HG03520 (cell line): ENCODE measurements around the gene EFCAB10.

Experiments used
- ATAC-seq: cut with Tn5 transposase; IDR thresholded peaks from one replicate; pipeline ENCODE4 v1.9.1; 2021; ENCODE audit warnings: mild to moderate bottlenecking, moderate library complexity; ENCODE audit not compliant: unreplicated experiment

EFCAB10 gene, protein sequence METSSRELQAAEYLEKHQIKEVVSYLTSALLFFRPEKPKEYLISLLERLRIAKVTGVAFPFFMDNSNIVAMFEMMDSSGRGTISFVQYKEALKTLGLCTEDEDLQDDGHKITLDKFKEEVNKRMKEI

DNA sequence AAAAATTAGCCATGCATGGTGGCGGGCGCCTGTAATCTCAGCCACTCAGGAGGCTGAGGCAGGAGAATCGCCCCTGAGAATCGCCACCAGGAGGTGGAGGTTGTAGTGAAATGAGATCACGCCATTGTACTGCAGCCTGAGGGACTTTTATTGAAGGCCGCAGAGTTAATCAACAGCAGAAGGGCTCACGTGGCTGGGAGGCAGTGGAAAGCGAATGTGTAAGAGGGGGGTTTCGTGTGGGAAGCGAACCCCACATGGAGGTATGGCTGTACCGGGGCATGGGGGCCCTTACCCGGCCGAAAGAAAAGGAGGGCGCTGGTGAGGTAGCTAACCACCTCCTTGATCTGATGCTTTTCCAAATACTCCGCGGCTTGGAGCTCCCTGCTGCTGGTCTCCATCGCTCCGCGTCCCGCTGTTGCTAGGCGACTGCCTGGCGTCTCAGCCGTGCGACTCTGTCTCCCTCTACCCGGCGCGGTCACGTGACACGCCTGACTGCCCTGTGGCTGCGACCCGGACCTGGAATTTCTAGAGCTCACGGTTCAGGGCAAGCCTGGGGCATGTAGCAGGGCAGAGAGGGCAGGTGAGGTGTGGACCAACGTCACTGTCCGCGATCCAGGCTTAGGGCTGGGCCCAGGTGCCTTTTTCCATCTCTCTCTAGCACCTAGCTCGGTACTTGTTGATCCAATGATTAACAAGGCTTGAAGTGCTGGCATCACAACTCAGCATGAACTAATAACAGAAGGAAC is at the start of gene EFCAB10:
Gene EFCAB10, minus strand, starts transcription at position 428 of the 746 bp plus-strand sequence. Its CDS starts 30 bp downstream, at position 398.
- peak; percentile 83 for ATAC-seq

DNA sequence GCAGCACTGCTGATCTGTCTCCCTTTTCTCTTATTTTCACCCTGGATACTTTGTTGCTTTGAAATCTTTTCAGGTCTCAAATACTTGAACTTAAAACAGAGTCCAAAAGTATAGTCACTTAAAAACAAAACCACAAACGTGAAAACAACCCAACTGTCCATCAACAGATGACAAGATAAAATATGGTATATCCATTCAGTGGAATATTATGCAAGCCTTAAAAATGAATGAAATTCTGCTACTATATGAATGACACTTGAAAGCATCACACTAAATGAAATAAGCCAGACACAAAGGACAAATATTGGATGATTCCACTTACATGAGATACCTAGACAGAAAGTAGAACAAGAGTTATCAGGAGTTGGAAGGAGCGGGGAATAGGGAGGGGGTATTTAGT is 44.7 kb upstream of the EFCAB10 start:
- ATAC-seq, result no peak

DNA sequence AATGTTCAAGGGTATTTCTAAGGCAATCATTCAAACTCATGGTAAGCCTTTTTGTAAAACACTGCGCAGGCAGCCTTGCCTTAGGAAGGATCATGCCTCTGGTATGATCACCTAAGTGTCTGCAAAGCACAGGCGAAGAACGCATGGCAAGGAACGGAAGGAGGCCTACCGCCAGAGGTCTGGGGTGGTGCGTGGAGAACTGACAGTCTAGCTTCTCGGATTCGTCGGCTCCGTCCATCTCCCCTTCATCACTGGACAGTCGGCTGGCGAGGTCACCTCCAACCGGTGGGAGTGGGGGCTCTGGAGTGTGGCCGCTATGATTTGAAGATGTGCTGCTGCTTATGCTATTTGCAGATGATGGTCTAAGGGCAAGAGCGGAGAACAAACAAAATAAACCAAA is 42.6 kb upstream of the EFCAB10 start:
- no peak for ATAC-seq

DNA sequence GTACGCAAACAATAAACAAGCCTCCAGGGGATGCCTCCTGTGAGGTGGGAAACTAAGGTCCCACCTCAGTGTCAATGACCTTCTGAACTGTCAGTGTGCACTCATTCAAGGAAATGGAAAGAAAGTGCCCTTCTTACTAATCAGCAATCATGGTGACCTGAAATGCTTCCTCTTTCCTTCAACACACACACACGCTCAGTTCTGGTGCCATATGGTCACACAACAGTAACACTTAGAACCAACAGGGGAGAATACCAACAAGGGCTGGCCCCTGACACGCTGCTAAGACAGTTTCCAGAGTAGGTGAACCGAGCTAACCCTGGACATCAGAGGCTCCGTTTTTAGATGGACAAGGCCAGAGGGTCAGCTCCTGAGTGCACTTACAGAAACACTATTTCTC is 42.1 kb upstream of the EFCAB10 start:
- no peak for ATAC-seq

DNA sequence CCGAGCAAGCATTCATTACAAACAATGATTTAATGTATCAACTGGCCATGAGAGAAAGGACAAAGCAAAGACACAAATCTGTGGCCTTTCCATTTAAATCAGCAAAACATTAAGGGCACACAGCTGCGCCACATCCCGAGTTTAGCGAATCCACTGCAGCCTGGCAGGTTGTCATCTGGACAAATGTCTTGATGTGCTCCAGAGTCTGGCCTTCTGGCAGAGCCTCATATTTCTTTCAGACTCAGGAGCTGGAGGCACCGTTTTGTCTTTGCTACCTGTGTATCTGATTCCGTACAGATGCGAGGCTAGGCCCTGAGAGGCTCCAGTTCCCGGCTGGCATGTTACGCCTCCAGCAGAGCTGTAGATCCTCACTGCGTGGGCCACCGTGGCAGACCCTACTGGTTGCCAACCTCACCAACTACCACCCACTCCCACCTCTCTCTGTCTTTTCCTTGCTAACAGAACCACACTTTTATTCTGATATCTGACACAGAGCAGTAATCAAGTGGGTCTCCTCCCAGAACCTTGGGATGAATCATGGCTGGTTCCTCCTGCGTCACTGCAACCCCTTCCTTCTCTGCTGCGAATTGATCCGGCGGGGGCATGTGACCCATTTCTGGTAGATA is 40.9 kb upstream of the EFCAB10 start:
- ATAC-seq, result no peak

DNA sequence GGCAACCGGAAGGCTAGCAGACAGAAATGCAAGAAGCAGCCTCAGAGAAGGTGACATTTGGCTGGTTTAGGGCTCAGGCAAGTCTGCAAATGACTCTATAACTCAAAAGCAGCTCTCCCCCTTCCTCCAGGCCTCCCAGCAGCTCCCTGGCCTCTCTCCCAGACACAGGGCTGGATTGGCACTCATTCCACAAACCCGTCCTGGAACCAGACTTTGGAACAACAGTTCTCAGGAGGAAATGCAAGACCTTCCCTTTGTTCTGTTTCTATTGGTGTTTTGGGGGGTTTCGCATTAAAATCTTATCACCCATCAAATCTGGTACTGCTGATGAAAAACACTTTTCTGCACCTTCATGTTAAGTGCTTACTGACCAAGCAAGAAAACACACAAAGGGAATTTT is 40.3 kb upstream of the EFCAB10 start:
- no peak for ATAC-seq

DNA sequence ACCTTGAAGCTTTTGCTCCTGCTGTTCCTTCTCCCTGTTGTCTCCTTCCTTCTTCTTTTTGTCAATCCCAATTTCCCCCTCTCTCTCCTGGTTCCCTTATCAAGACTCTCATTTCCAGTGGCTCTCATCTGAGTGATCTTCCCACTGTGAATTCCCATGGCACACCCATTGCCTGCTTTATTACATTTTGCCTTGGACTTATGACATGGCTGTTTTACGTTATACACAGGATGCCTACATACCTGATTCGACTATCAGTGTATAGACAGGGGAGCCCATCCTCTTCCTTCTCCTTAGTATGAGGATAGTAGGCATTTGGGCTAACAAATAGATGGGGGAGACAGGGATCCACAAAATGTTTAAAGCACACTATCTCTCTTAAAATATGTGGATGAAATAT is 39.9 kb upstream of the EFCAB10 start:
- no peak for ATAC-seq

DNA sequence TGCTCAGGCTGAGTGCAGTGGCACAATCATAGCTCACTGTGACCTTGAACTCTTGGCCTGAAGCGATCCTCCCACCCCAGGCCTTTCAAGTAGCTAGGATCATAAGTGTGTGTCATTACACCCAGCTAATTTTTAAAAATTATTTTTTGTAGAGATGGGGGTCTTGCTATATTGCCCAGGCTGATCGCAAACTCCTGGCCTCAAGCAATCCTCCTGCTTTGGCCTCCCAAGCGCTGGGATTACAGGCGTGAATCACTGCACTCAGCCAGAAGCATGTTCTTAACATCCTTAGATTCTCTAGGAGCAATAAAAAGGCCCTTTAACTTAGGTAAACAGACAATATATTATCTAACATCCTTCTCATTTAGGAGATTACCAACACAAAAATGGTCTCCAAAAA is 38.3 kb upstream of the EFCAB10 start:
- no peak for ATAC-seq

DNA sequence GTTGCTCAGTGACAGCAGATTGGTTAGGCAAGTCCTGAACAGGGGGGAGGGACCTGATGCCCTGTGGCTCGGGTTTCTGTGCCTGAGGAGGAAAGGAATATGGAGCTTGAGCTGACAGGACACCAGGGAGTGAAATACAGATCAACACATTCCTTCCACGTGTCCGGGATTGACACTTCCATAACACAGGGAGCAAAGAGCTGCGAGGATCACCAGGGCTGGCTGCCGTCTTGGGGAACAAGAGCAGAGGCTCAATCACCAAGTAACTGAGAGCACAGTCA is 36.7 kb upstream of the EFCAB10 start:
- ATAC-seq, result no peak

DNA sequence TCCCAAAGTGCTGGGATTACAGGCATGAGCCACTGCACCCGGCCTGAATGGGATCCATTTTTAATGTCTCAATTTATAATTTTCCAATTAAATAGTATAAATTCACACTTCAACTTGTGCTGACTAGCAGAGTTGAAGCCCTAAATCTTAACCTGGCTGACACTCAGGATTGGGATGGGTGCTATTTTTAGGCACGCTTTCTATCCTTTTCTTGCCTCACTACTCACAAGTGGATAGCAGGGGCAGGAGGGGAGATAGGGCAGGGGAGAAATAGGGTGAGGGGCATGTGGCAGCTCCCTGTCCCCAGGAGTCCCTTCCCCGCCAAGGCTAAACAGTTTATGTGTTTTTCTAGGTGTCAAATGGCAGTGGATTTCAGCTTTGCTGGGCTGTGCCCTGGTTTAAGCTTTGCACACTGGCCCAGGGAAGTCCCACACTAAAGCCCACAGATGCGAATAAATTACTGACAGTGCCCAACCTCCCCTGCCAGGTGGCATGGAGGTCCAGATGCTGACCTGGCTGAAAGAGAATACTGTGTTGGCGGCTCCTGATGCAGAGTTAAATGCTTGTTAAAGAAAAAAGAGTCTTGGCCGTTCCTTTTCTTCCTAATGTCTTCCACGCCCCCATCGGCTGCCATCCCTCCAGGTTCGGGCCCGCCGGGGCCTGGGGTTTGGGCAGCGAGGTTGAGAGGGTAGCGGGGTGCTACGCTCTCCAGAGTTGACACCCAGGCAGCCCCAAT is 36.2 kb upstream of the EFCAB10 start:
- ATAC-seq, result no peak

DNA sequence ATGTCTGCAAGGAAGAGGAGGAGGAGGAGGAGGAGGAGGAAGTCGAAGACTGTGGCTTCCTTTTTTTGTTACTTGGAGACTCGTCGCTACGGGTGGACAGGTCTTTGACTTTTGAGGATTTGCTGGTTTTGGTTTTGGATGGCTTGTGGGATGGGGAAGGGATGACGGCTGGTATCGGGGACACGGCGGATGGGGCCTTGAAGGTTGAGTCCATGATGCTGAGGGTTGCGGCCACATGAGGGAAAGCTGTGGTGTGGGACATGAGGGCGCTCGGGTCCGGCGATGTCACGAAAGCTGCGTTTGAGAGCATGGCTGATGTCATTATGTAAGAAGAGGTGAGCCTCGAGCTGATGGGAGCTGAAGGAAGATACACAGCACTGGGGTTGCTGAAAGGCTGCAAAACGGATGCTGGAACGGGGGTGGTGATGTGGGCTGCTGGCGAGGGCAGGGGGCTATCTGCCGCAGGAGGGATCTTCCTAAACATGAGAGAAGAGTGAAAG is 33.1 kb upstream of the EFCAB10 start:
- ATAC-seq, result no peak

DNA sequence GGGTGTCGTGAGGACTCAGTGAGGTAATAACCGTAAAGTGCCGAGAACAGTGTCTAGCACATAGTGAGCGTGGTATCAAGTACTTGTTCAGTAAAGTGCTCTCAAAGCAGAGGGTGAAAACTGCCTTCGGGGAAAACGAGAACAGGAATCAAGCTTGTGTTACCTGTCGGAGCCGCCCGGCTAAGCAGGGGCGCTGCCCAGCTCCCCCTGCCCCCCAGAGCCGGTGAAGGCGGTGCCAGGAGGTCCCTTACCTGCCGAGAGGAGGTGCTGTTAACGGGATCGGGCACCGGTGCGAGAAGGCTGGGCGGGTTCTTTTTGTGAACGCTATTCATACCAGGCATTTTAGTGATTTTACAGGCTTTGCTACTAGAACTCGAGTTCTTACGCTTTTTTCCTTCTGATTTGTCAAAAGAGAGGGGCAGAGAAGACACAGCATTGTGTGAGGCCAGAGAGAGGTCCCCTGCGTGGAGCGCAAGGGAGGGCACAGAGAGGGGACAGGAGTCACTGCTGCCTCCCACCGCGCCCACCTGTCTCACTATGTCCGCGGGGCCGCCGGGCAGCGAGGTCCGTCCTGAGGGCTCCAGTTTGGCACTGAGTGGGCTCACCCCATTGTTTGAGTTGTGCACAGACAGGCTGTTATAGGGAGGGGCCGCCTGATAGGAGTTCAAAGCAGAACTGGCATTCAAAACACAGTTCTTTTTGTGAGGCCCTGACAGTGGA is 32.5 kb upstream of the EFCAB10 start:
- ATAC-seq, result no peak

DNA sequence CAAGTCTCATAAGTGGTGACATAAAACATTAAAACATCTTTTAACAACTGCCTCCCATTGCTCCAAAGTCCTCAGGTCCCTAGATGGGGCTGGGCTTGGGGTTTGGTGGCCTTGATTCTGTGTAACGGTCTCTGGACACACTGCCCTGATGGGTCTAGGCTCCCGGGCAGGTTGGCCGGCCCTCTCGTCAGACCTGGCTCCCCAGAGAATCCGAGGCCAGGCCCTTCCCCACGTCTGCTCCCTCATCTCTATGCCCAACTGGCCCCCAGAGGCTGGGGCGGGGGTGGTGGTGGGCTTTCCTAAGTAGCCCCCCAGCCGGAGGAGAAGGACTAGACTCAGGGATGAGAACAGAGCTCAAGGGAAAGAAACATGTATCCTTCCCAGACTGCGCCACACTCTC is 31.5 kb upstream of the EFCAB10 start:
- no peak for ATAC-seq

DNA sequence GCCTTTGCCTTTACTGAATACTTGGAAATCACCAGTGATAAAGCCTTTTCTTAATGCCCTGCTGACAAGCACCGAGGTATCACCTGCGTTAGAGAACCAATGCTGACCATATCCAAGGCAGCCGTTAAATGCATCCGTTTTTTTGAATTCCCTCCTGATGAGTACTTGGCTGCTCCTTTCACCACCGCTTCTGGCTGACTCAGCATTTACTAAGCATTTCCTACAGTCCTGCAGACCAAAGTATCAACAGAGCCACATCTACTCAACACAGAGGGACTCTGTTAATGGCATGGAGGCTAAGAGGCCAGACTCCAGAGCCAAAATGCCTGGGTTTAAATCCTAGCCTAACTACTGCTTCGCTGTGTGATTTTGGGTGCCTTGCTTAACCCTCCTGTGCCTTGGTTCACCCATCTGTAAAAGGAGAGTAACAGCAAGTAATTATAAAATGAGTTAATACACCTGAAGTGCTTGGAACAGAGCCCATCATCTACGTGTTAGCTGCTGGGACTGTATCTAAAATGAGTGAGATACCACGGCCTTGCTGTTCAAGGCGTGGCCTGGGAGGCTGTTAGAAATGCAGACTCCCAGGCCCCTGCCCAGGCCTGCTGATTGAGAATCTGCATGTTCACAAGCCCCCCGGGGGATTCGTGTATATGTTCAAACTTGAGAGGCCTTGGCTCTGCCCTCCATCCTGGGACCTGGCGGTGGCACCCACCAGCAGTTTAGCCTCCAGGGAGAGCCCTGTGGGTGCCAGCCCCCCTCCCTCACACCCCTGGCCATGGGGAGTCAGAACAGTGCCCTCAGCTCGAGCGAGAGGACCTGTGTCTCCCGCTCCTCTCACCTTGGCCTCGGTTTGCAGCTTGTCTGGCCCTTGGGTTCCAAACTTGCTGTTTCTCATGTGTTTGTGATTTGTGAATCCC is 30.8 kb upstream of the EFCAB10 start:
- ATAC-seq, result no peak

DNA sequence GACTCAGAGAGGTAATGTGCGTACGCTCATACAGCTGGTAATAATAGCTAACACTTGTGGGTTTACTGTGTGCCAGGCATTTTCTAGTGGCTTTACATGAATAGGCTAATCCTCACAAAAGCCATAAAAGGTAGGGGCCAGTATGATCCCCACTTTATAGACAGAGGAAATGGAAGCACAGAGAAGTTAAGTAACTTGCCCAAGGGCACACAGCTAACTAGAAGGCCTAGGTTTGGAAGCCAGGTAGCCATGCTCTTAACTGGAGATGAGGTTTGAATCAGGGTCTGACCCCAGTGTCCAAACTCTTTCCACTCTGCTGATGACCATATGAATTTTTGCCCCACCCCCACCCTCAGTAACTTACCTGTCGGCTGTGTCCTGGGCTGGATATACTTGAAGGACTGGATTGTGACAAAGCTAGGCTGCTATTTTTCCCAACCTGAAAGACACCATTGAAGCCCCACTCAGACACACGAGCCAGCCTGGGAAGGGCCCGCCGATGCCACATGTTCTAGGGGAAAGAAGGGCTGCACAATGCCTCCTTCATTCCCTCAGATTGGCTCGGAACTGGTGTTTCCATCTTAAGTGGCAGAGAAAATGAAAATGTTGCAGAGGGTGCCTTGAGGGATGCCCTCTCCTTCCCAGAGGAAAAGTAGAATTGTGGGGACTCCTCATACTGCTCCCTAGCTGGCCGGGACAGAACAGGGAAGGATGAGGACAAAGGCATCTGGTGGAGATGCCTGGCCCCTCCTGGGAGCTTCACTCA is 29.1 kb upstream of the EFCAB10 start:
- no peak for ATAC-seq

DNA sequence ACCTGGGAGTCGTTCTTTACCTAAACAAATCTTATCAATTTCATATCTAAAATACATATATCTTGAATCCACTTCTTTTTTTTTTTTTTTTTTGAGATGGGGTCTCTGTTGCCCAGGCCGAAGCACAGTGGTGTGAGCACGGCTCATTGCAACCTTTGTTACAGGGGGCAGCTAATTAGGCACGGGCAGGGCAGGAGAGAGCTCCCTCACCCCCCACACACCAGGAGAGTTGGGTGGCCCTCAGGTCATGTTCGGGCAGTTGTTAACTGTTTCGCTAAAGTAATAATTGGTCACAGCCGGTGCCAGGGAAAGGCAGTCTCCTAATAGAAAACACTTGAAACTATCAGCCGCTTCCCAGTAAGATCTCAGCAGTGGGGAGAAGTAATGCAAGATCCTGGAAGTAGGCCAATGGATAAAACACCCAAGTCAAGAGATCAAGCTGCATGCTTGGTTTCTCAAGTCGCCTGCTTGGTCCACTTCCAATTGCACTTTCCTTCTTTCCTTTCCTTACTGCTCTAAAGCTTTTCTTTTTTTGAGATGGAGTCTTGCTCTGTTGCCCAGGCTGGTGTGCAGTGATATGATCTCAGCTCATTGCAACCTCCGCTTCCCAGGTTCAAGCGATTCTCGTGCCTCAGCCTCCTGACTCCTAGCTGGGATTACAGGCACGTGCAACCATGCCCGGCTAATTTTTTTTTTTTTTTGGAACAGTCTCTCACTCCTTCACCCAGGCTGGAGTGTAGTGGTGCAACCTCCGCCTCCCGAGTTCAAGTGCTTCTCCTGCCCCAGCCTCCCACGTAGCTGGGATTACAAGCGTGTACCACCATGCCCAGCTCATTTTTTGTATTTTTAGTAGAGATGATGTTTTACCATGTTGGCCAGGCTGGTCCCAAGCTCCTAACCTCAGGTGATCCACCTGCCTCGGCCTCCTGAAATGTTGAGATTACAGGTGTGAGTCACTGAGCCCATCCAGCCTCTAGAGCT is 21.3 kb upstream of the EFCAB10 start:
- no peak for ATAC-seq

DNA sequence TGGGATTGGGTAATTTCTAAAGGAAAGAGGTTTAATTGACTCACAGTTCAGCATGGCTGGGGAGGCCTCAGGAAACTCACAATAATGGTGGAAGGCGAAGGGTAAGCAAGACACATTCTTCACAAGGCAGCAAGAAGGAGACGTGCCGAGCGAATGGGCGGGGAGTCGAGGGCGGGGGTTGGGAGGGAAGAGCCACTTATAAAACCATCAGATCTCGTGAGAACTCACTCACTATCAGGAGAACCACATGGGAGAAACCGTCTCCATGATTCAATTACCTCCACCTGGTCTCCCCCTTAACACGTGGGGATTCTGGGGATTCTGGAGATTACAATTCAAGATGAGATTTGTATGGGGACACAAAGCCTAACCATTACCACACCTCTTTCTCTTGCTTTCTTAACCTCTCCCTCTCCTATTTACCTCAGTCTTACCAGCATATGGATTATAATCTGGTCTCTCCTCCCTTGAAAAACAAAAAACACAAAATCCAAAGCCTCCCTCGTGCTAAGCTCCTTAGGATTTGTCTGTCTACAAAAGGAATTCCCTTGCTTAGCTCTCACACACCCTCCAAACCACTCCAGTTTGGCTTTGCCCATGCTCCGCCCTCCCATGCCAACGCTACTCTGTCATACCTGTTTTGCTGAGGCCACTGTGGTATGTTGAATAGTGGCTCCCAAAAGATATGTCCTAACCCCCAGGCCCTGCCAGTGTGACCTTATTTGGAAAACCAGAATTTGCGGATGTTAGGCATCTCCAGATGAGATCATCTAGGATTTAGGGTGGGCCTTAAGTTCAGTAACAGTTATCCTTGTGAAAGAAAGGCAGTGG is 19.6 kb upstream of the EFCAB10 start:
- no peak for ATAC-seq
